AG09309 (cell line): ENCODE measurements around the gene GPBAR1.

ENCODE experiments used
- DNase-seq: peaks from one replicate; pipeline ENCODE4 v3.0.0-alpha.2; 2010; ENCODE audit warnings: low read depth
- H3K4me3 ChIP-seq: 2 replicates; pipeline ENCODE4 v1.5.1; 2011; ENCODE audit warnings: mild to moderate bottlenecking, low read depth, low read length, moderate library complexity; ENCODE audit not compliant: control insufficient read depth
- CTCF ChIP-seq: IDR thresholded peaks from 2 replicates; pipeline ENCODE4 v1.5.1; 2011; ENCODE audit warnings: mild to moderate bottlenecking, low read depth, low read length, inconsistent platforms; ENCODE audit not compliant: insufficient read depth, control insufficient read depth; ENCODE audit errors: missing control alignments

Gene GPBAR1

GRCh38 chr2:218313356-218313755 lies 52.5 kb downstream of the GPBAR1 start:
- no peak for DNase-seq
- no peak overlapping the region for H3K4me3 ChIP-seq
- no peak for TF ChIP-seq CTCF
